Measurements from ENCODE around the gene DCK. TPM values are rescaled to one million over a fixed set of nuclear protein-coding genes. Genes with fewer than 3 reads are reported as not detected.

The DCK gene
- polyA plus RNA-seq, 1 donor from 2014 or later: 112 TPM

DNA sequence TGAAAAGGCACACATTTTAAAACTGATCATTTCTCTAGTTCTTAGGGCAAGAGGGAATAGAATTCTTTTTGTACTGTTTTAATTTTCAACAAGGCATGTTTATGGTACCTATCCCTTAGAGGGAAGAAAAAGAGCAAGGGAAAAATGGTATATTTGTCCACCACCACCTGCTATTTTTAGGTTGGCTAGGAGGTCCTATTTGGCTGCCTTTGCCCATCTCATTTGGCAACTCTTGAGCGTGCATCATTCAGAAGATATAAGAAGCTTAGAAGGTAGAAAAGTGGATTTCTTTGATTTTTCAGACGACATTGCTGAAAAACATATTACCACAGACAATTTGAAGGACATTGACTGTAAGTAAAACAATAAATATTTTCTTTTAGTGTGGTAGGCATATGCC lies 69.0 kb downstream of the DCK start:
- peaks cover 0 to 1% (median 0%) of the 10 kb centered on the region in 3 donors for H3K9me3 Mint-ChIP-seq
- no peaks in the 10 kb centered on the region for H3K27me3 Mint-ChIP-seq
- H3K36me3 Mint-ChIP-seq: no peaks in the 10 kb centered on the region
- H3K4me1 Mint-ChIP-seq: peaks cover 0 to 2% (median 0%) of the 10 kb centered on the region in 3 donors
- H3K27ac Mint-ChIP-seq: no peak overlapping the region
- no peak overlapping the region for H3K4me3 Mint-ChIP-seq

DNA sequence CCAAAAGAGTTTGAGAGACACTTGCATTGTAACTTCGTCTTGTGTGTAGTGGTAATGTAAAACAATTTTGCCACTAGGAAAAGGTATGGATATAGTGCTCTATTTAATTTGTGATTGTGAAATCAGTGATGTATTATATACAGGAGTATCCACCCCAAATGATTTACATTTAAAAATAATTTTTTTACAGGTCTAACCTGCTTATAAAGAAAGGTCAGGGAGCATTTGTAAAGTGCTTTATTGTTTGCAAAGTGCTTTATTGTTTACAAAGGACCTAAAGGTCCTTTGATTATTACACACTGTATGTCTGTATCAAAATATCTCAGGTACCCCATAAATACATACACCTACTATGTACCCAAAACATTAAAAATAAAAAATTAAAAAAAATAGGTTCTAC lies 70.3 kb downstream of the DCK start:
- H3K9me3 Mint-ChIP-seq: peaks cover 0 to 2% (median 0%) of the 10 kb centered on the region in 3 donors

DNA sequence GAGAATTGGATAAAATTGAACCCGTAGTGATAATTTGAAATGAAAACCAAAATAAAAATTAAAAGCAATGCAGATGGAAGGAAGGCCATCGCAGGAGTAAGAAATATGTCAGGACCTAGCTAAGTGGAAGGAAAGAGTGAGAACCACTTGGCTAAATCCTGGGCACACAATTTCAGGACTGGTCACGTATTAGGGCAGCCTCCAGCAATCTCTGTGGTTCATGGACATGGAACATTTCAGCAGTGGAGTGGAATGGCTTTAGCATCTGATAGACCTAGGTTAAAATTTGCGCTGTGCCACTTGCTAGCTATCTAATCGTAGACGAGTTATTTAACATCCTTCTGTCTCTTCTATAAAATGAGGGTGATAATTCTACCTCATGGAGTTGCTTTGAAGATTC lies 71.1 kb downstream of the DCK start:
- H3K27me3 Mint-ChIP-seq: no peaks in the 10 kb centered on the region
- H3K27ac Mint-ChIP-seq: no peak overlapping the region
- H3K36me3 Mint-ChIP-seq: no peaks in the 10 kb centered on the region
- H3K4me1 Mint-ChIP-seq: peaks cover 0 to 2% (median 0%) of the 10 kb centered on the region in 3 donors
- peaks cover 0 to 2% (median 0%) of the 10 kb centered on the region in 3 donors for H3K9me3 Mint-ChIP-seq
- no peak overlapping the region for H3K4me3 Mint-ChIP-seq

More for the DNA sequence above, 70.3 kb downstream of the DCK start:
- peaks cover 0 to 2% (median 0%) of the 10 kb centered on the region in 3 donors for H3K4me1 Mint-ChIP-seq
- no peak overlapping the region for H3K27ac Mint-ChIP-seq
- H3K36me3 Mint-ChIP-seq: no peaks in the 10 kb centered on the region
- no peaks in the 10 kb centered on the region for H3K27me3 Mint-ChIP-seq
- H3K4me3 Mint-ChIP-seq: no peak overlapping the region

DNA sequence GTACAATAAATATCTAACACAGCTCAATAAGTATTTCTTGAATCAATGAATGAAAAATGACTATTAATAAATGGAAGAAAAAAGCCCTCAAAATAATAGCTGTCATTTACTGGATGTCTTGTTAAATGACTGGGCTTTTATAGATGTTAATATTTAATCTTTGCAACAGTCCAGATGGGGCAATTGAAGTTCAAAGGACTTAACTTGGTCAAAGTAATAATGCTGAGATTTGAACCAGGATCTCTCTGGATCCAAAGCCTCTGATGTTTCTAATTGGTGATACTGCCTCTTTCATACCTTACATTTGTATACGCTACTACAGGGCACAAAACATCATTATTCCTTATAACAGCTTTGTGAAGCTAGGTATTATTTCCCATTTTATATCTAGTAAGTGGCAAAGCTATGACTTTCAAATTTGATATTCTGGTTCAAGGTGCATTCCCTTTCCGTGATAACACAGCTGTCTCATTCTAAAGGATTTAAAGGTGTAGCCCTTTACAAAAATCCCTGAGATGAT lies 72.6 kb downstream of the DCK start:
- no peak overlapping the region for H3K27ac Mint-ChIP-seq
- H3K27me3 Mint-ChIP-seq: peaks cover 3% of the 10 kb centered on the region
- peaks cover 0 to 2% (median 0%) of the 10 kb centered on the region in 3 donors for H3K4me1 Mint-ChIP-seq
- peaks cover 0 to 2% (median 0%) of the 10 kb centered on the region in 3 donors for H3K9me3 Mint-ChIP-seq
- no peak overlapping the region for H3K4me3 Mint-ChIP-seq
- H3K36me3 Mint-ChIP-seq: no peaks in the 10 kb centered on the region

DNA sequence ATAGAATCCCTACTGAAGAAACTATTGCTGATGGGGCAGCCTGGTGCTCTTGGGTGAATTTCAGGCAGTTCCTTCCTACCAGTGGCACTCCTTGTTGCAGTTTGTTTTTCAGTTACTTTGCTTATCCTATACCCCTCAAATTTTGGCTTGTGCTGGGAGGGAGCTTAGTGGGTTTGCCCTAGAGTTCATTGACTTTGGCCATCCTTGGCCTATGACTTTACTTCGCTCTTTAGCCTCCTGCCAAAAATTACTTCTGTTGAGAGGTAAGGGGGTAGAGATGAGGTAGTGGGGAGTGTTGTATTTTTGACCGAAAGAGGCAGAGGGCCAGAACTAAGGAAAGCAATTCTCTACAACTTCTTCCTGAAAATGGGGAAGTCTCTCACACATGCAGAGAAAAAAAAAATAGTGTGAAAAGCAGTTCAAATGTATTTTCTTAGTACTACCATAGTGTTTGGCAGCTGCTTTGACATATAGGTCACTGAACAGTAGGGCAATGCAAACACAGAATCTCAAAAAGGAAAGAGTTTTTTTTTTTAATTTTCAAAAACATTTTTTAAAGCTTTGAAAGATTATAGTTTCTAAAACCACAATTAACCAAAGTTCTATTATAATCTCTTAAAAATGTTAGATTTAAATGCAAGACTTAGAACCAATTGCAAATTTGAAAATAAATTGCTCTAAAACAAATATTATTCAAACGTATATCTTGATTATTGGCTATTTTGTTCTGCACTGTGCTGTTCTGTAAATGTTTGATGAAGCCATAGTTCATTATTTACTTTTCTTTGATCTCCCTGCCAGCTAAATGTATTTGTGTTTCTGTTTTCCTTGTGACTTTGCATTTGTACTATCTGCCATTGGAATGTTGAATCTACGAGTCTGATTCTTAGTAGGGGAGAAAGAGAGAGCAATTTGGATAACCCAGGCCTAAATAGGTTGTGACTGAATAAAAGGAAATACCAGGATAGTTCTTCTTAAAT lies 73.6 kb downstream of the DCK start:
- H3K4me1 Mint-ChIP-seq: peaks cover 0 to 2% (median 0%) of the 10 kb centered on the region in 3 donors
- H3K27me3 Mint-ChIP-seq: peaks cover 3% of the 10 kb centered on the region
- no peak overlapping the region for H3K4me3 Mint-ChIP-seq
- H3K36me3 Mint-ChIP-seq: no peaks in the 10 kb centered on the region
- no peak overlapping the region for H3K27ac Mint-ChIP-seq
- H3K9me3 Mint-ChIP-seq: peaks cover 0 to 2% (median 0%) of the 10 kb centered on the region in 3 donors

DNA sequence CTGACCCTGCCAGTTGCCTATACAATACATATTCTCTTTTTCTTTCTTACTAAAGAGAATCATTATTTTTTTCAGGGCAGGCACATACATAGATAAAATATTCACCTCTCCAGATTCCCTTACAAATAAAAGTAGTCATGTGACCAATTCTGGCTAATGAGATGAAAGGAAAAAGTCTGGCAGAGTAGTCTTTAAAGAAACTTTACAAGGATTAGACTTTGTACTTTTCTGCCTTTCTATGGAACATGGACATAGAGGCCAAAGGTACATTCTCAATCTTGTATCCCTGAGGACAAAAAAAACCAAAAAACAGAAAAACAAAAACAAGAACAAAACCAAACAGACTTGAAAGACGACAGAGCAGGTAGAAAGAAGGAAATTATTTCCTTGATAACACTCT lies 75.6 kb downstream of the DCK start:
- no peak overlapping the region for H3K4me3 Mint-ChIP-seq
- H3K27ac Mint-ChIP-seq: no peak overlapping the region
- no peaks in the 10 kb centered on the region for H3K36me3 Mint-ChIP-seq

DNA sequence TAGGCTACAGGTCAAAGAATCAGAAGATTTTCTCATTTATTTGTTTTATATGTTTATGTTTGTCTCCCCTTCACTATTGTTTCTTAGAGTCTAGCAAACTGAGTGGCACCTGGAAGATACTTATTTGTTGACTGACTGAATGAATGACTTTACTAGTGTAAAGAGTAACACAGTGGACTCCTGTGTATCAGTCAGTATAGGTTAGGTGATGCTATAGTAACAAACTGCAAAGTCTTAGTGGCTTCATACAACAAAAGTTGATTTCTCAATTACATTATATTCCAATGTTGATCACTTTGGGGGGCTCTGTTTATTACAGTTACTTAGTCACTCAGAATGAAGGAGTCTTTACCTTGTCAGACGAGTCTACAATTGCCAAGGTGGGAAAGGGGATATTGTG lies 76.6 kb downstream of the DCK start:
- no peaks in the 10 kb centered on the region for H3K36me3 Mint-ChIP-seq
- peaks cover 0 to 3% (median 2%) of the 10 kb centered on the region in 3 donors for H3K4me1 Mint-ChIP-seq
- no peak overlapping the region for H3K27ac Mint-ChIP-seq
- H3K27me3 Mint-ChIP-seq: peaks cover 10% of the 10 kb centered on the region
- H3K9me3 Mint-ChIP-seq: peaks cover 0 to 2% (median 0%) of the 10 kb centered on the region in 3 donors
- H3K4me3 Mint-ChIP-seq: no peak overlapping the region

More for the DNA sequence above, 75.6 kb downstream of the DCK start:
- H3K27me3 Mint-ChIP-seq: peaks cover 3% of the 10 kb centered on the region
- H3K4me1 Mint-ChIP-seq: peaks cover 0 to 2% (median 0%) of the 10 kb centered on the region in 3 donors
- H3K9me3 Mint-ChIP-seq: peaks cover 0 to 2% (median 0%) of the 10 kb centered on the region in 3 donors

DNA sequence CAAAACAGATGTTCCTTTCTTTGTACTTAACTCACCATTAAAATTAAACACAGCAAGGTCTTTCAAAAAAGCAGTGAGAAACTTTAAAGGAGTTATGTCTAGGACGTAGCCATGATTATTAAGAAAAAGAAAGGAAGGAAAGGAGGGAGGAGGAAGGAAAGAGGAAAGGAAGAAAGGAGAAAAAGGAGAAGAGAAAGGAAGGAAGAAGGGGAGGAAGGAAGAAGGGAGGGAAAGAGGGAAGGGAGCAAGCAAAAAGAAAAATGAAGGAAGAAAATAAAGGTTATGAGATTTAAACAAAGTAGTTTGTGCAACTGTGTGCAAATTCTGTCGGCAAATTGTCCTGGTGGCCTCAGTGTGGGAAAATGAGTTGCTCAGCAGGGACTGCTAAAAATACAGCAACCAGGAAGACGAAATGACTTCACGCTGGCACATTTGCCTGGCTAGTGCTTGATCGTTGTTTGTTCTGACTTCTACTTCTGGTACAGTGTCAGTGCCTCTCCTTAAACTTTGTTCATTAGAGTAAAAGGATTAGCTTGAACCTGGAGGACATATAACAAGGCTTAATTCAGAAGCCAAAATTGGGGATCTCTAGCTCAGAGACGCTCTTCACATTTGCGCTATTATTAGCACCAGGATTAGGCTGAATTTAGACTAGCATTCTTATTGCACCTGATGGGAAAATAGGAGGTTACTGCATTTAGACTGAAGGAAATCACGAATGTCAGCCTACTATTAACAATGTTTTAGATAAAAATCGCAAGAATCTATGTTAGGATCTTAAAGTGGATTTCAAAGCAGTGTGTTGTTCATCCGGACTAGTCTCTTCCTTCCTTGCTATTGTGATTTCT lies 81.2 kb downstream of the DCK start:
- Mint-ChIP-seq H3K4me3 (no peak overlapping the region), H3K27ac (no peak overlapping the region)

More for the DNA sequence above, 81.2 kb downstream of the DCK start:
- no peaks in the 10 kb centered on the region for H3K36me3 Mint-ChIP-seq
- peaks cover 10% of the 10 kb centered on the region for H3K27me3 Mint-ChIP-seq
- H3K9me3 Mint-ChIP-seq: no peaks in the 10 kb centered on the region
- H3K4me1 Mint-ChIP-seq: peaks cover 0 to 3% (median 0%) of the 10 kb centered on the region in 3 donors

Other genes starting within 250 kb of the DCK start
- gene GRSF1, start 153.8 kb upstream of the DCK start, polyA plus RNA-seq: 61.5 TPM
- 0.88 TPM for gene MOB1B, start 91.3 kb upstream of the DCK start, polyA plus RNA-seq